H54 (cell line): Measurements from ENCODE around the gene AKIRIN2.
"Not testable (repeated sequence)": the region's sequence is repeated elsewhere in the genome, so short reads cannot be mapped to it uniquely, and the experiment has no call there.

ENCODE experiments used
- DNase-seq: peaks from one replicate; pipeline ENCODE4 v3.0.0; 2011; ENCODE audit warnings: low spot score, mixed read lengths; ENCODE audit not compliant: insufficient read length
- FAIRE-seq: peaks from 3 replicates; lab custom pipeline; 2011; peaks lifted over from hg19 to GRCh38; lab: Jason Lieb, UNC
- POLR2A ChIP-seq: IDR thresholded peaks from 2 replicates; pipeline ENCODE4 v1.6.1; 2011; ENCODE audit warnings: low read depth, mild to moderate bottlenecking, low read length

AKIRIN2 gene

DNA sequence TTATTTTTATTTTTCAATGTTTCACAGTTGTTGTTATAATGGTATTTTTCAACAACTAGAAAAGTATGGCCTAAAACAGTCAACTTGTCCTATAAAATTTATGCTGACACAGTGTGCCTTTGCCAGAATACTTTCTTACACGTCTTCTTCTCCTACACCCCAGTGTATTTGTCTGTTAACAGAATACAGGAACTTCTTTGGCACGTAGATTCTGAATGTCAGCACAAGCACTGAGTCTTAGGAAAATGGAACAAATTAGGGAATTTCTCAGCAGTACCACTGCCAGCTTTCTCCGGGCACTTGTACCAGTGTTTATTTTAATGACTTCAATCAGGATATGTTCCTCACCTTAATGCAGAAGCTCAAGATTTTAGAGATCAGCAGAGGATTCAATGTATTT, 26.7 kb upstream of the AKIRIN2 start:
- no peak for DNase-seq
- no peak for TF ChIP-seq POLR2A
- FAIRE-seq, result no peak

DNA sequence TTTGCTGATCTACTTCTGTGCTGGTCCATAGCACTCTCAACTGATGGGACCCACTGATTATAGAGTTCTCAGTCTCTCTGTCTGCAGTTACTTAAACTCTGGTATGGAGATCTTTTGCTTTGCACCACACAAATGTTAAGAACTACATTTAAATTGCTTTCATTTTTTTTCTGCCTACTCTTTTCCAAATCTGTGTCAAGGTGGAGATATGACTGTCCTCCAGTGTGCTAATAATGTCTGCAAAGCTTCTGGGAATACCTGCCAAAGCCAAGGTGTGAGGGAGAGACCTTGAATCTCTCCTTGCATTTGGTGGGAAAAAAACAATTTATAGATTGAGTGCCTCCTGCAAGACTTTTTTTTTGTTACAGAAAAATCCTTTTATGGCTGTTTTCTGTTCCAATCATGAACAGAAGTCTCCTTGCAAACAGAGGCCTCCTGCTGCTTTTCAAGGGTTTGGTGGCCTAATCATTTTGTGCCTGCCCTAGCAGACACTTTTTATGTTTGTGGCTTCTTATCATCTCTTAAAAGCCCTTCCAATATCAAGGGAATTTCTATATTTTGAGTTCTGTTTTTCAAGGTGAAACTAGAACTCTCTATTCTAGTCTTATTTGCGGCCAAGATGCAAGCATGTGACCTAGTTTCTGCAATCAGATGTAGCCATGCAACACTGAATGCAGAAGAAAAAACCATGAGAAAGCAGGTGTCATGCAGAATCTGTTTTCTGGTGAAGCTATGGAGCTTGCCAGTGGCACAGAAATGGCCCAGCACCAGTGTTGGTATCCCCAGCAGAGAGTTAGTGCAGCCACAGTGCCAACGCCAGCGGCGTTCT, 23.2 kb upstream of the AKIRIN2 start:
- FAIRE-seq, result no peak
- no peak for DNase-seq
- no peak for TF ChIP-seq POLR2A

DNA sequence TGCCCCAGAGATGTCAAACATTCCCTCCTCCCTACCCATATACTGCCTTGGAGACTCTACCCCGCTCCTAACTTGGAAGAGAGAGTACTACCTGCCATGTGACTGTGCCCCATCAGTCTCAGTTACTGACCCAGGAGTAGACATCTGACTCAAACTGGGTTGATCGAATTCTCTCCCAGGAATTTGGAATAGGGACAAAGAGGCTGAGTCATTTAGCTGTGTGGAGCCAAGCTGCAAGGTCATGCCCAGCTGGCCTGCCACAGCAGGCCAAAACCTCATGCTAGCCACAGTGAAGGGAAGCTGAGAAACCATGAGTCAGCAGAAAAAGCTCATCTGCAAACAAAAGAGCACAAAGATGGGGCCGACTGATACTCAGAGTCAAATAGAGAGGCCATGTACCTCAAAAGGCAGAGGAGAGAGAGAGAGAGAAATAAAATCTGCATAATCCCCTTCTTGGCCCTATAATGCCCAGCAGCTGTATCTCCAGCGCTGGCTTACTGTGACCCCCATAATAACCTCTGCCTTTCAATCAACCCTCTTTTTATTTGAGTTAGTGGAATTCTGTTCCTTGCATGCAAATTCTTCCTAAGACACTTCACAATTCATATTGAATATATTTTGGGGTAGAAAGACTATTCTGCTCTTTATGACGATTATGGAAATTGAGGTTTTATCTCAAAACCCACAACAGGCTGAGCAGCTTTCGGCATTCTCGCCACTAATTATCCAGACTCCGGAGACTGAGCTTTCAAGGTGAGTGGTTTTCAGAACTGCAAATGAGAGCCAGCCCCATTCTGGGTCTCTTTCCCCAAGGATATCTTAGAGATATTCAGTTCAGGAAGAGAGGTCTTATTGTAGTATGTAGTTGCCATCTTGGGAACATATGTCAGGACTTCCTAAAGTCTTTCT, 21.4 kb upstream of the AKIRIN2 start:
- FAIRE-seq (peak; percentile 99), DNase-seq (peak; percentile 75)
- no peak for TF ChIP-seq POLR2A

DNA sequence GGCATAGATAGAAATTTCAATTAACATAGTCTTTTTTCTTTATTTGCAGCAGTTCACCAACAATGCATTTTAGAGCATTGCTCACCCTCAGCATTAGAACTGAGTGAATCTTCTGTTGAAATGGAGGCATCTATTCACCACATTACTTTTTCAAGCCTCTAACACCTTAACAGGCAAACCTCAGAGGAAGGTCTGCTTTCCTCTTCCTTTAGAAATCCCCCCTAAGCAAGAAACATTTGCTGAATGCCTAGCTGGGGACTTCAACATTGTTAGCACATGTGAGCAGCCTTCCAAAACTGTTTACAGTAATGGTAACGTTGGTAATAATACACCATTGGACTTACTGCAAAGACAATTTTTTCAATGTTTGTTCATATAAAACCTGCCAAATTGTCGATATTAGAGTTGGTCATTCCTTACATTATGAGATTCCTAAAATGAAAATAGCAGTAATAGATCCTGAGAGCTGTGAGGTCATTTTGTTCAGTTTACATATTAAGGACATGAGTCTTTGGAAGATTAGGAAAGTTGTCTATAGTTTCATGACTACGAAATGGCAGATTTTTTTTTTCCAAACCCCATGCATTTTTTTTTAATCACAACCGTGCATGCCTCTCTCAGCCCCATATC, 20.6 kb upstream of the AKIRIN2 start:
- no peak for TF ChIP-seq POLR2A
- DNase-seq (no peak), FAIRE-seq (no peak)

DNA sequence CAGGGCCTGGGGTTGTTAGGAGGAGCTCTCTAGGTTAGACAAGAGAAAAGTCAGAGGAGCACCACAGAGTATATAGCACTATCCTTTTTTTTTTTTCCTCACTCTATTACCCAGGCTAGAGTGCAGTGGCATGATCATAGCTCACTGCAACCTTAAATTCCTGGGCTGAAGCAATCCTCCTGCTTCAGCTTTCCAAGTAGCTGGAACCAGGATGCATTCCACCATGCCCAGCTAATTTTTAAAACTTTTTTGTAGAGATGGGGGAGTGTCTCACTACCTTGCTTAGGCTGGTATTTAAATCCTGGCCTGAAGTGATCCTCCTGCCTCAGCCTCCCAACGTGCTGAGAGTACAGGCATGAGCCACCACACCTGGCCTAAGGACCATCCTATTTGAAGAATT, 19.3 kb upstream of the AKIRIN2 start:
- TF ChIP-seq POLR2A, result no peak
- DNase-seq, result no peak
- no peak for FAIRE-seq

DNA sequence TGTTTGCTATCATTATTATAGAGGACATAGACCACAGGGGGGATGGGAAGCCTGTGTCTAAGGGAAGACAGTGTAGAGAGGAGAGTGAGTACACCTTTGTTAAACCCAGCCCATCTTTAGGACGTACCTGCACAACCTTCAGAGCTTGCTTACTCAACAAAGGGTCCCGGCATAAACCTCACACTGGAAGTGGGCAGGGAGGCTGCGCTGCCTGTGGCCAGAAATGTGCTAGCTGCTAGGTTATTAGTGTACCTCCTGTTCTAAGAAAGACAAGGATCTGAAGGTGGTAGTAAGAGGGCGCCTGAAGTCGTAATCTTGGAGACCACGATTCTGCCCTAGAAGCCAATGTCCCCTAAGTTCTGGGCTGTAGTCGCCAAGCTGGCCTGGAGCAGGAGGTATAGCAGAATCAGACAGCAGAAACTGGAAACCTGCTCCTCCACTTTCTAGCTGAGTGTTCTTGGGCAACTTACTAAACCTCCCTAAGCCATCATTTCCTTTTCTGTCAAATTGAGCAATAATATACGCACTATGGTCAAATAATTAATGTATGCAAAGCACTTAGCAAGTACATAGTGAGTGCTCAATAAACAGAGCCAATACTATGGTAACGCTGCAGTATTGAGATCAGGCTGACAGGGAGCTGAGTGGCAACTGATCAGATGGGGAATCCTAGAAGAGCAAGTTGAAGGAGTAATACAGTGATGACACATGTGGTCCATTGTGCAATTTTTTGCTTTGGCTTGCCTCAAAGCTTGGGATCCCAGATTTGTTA, 16.8 kb upstream of the AKIRIN2 start:
- TF ChIP-seq POLR2A, result no peak
- DNase-seq (no peak), FAIRE-seq (no peak)

DNA sequence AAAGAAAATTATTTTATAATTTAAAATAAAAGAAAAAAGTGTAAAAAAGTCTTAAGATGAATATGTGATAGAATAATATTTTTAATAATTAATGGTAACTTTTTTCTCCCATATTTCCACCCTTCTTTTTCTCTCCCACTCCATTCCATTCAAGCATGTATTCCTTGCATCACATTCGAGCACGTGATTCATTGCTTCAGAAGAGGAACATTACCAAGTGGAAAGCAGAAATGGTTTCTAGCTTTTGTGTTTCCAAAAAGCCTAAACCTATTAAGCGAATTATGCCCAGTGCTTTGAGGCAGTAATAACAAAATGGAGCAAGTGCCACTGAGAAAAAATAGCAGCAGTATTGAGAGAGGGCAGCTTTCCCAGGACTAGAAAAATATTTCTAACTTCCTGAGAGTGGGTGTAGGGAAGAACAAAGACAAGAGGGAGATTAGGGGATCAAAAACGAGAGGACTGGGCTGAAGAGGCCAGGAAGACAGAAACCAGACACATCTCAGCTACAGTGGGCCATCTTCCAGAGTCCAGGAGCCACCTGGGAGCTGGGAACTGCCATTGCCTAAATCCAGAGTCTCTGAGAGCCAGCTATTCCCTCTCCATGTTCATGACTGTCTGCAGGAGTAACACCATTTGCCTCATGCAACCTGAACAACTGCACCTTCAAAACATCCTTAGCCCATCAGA, 15.0 kb upstream of the AKIRIN2 start:
- DNase-seq (no peak), FAIRE-seq (no peak)
- no peak for TF ChIP-seq POLR2A

DNA sequence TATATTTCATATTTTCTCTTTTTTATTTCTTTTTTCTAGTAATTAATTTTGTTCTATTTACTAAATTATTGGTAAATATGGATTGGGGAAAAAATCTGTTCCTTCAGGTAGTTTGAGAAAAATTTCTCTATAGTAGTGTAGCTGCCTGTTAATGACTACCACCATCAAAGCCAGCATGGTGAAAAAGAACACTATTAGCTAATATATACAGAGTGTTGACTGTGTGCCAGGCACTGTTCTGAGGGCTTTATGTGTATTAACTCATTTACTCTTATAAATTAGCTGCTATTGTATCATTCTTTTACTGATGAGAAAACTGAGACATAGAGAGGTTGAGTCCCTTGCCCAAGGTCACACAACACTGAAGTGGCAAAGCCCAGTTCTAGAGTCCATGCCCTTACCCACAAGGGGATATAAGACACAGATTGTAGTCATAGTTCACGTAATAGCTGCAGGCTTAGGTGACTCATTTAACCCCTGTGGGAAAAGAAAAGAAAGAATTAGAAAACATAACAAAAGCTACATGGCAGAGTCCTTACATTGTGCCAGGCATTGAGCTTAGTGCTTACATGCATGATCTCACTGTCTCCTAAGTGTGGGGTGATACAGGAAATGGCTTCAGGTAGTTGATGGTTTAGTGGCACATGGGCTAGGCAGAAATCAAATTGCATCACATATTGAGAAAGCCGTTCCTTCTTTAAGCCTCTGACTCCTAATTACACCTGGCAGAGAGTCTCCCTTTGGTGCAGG, 12.2 kb upstream of the AKIRIN2 start:
- peak; percentile 90 for FAIRE-seq

DNA sequence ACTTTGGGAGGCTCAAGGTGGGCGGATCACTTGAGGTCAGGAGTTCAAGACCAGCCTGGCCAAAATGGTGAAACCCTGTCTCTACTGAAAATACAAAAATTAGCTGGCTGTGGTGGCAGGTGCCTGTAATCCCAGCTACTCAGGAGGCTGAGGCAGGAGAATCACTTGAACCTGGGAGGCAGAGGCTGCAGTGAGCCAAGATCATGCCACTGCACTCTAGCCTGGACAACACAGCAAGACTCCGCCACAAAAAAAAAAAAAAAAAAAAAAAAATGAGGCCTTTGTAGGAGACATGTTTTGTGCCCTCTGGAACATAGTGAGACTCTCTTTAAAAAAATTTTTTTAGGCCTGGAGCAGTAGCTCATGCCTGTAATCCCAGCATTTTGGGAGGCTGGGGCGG, 10.7 kb upstream of the AKIRIN2 start:
- FAIRE-seq, DNase-seq: not testable (repeated sequence)

More for the DNA sequence above, 12.2 kb upstream of the AKIRIN2 start:
- TF ChIP-seq POLR2A, result no peak
- peak; percentile 30 for DNase-seq

DNA sequence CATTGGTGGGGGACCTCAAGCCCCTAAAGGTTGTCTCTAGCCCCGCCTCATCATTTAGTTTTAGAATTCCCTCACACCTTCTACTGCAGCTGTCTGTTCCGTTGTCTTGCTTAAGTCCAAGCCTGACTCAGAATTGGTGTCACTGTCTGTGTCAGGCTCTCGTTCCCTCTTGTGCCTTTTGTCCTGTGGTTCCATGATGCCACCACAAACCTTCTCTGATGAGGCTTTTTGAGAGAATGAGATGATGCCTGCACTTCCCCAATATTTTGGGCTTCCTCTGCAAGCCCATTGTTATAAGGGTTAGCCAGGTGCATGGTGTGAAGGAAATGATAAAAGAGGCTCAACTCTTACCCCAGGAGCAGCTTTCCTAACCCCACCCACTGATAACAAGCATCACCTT, 8.1 kb upstream of the AKIRIN2 start:
- no peak for FAIRE-seq
- no peak for TF ChIP-seq POLR2A
- no peak for DNase-seq

DNA sequence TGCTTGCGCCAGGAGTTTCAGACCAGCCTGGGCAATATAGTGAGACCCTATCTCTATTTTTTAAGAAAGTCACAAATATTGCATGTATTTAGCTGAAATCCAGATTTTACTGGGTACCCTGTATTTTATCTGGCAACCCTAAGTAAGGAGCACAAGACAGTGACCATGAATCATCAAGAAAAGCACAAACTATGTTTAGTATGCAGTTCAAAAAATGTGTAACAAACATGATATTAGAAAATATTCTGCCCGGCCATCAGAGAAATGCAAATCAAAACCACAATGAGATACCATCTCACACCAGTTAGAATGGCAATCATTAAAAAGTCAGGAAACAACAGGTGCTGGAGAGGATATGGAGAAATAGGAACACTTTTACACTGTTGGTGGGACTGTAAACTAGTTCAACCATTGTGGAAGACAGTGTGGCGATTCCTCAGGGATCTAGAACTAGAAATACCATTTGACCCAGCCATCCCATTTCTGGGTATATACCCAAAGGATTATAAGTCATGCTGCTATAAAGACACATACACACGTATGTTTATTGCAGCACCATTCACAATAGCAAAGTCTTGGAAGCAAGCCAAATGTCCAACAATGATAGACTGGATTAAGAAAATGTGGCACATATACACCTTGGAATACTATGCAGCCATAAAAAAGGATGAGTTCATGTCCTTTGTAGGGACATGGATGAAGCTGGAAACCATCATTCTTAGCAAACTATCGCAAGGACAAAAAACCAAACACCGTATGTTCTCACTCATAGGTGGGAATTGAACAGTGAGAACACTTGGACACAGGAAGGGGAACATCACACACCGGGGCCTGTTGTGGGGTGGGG, 6.8 kb upstream of the AKIRIN2 start:
- not testable (repeated sequence) for FAIRE-seq, DNase-seq
